SU-DHL-6 (cell line): ENCODE results near the gene ARSA.

Source experiments
- H2AFZ ChIP-seq: fragments of 200-600 bp; sonication (generic); 2 replicates; pipeline ENCODE4 v1.6.1; 2014; ENCODE audit warnings: low read depth, mild to moderate bottlenecking, moderate library complexity, mixed read lengths, antibody characterized with exemption, low read length; ENCODE audit not compliant: severe bottlenecking
- H3F3A ChIP-seq: fragments of 200-600 bp; shearing (Covaris generic); 2 replicates; pipeline ENCODE4 v1.6.0; 2016; ENCODE audit warnings: antibody characterized with exemption, mild to moderate bottlenecking; ENCODE audit not compliant: insufficient read depth
- H3K27ac ChIP-seq: fragments of 200-600 bp; sonication (generic); 2 replicates; pipeline ENCODE4 v1.5.1; 2016; ENCODE audit warnings: low read depth, mild to moderate bottlenecking, low read length, moderate library complexity, mixed read lengths
- H3K27me3 ChIP-seq: fragments of 200-600 bp; sonication (generic), shearing (Covaris generic); 2 replicates; pipeline ENCODE4 v1.6.0; 2014; ENCODE audit warnings: mild to moderate bottlenecking, low read length
- H3K36me3 ChIP-seq: fragments of 200-600 bp; sonication (generic); 2 replicates; pipeline ENCODE4 v1.6.1; 2014; ENCODE audit warnings: mild to moderate bottlenecking, low read length, mixed read lengths
- H3K4me2 ChIP-seq: fragments of 300-600, 200-600 bp; shearing (Covaris generic), sonication (generic); 2 replicates; pipeline ENCODE4 v1.6.0; 2014; ENCODE audit warnings: low read length, low read depth, mild to moderate bottlenecking; ENCODE audit not compliant: poor library complexity, severe bottlenecking
- H3K4me3 ChIP-seq: fragments of 200-600 bp; sonication (generic); 2 replicates; pipeline ENCODE4 v1.5.1; 2014; ENCODE audit warnings: antibody characterized with exemption, low read length, mild to moderate bottlenecking, mixed read lengths; ENCODE audit not compliant: insufficient read depth, poor library complexity, severe bottlenecking
- H3K79me2 ChIP-seq: fragments of 200-600 bp; sonication (generic); 2 replicates; pipeline ENCODE4 v1.6.1; 2014; ENCODE audit warnings: mild to moderate bottlenecking, low read length, moderate library complexity; ENCODE audit not compliant: insufficient read depth
- H3K9ac ChIP-seq: fragments of 200-600 bp; sonication (generic); 2 replicates; pipeline ENCODE4 v1.7.0; 2014; ENCODE audit warnings: mild to moderate bottlenecking, low read length
- H3K9me2 ChIP-seq: fragments of 200-600 bp; sonication (generic); replicated peaks from 2 replicates; pipeline ENCODE4 v1.6.1; 2014; ENCODE audit warnings: low read length; ENCODE audit not compliant: insufficient read depth
- H3K9me3 ChIP-seq: fragments of 200-600 bp; sonication (generic); 2 replicates; pipeline ENCODE4 v1.6.1; 2014; ENCODE audit warnings: low read length, mixed read lengths; ENCODE audit not compliant: insufficient read depth
- H4K20me1 ChIP-seq: fragments of 200-600 bp; sonication (generic); 2 replicates; pipeline ENCODE4 v1.6.1; 2014; ENCODE audit warnings: low read depth, mild to moderate bottlenecking, antibody characterized with exemption, low read length, moderate library complexity, mixed read lengths
- CTCF ChIP-seq: fragments of 200-600 bp; sonication (generic); IDR thresholded peaks from one replicate; pipeline ENCODE4 v1.5.1; 2017; ENCODE audit warnings: antibody characterized with exemption, mild to moderate bottlenecking, low read length, moderate library complexity; ENCODE audit not compliant: insufficient read depth, poor library complexity, severe bottlenecking
- EZH2phosphoT487 ChIP-seq: fragments of 200-600 bp; sonication (generic), shearing (Covaris generic); conservative IDR thresholded peaks from 2 replicates; pipeline ENCODE4 v1.6.1; 2018; ENCODE audit warnings: mild to moderate bottlenecking, antibody characterized with exemption, low read length, moderate library complexity, mixed read lengths

ARSA gene

DNA sequence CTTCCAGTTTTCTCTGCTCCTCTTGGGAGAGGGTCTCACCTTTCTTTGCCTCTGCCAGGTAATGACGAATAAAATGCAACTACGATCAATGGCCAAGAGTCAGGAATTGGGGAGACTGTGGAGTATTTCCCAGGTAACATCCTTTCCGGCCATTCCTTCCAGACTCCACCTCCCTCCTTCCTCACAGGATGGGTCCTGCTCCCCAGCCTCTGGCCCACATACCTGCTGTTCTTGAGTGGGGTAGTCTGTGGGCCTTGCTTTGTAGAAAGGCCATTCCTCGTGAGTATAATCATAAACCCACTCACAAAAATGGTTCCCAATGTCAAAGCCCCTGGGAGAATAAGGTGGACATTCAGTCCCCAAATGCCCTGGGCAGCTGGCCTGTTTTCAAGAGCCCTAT lies 48.2 kb downstream of the ARSA start:
- Histone ChIP-seq H3K4me3 (no peak overlapping the region), H3K36me3 (no peaks in the 10 kb centered on the region)

GRCh38 chr22:50578776-50579310 lies 49.1 kb downstream of the ARSA start:
- Histone ChIP-seq H3K79me2 (peaks cover 8% of the 10 kb centered on the region), H3K9me2 (no peaks in the 10 kb centered on the region), H4K20me1 (no peaks in the 10 kb centered on the region; the same call in 1 of the 2 replicates), H3F3A (no peaks in the 10 kb centered on the region), H3K27me3 (no peaks in the 10 kb centered on the region), H3K9me3 (no peaks in the 10 kb centered on the region), H3K36me3 (no peaks in the 10 kb centered on the region), H2AFZ (no peak overlapping the region), H3K9ac (no peak overlapping the region), H3K4me2 (no peak overlapping the region), H3K27ac (no peak overlapping the region), H3K4me3 (no peak overlapping the region)
- TF ChIP-seq CTCF (no peak), EZH2phosphoT487 (no peak)

More for the DNA sequence above, 48.2 kb downstream of the ARSA start:
- Histone ChIP-seq H4K20me1 (no peaks in the 10 kb centered on the region; the same call in 1 of the 2 replicates), H3K27me3 (no peaks in the 10 kb centered on the region), H2AFZ (no peak overlapping the region), H3K9me3 (no peaks in the 10 kb centered on the region), H3K9me2 (no peaks in the 10 kb centered on the region), H3F3A (no peaks in the 10 kb centered on the region), H3K9ac (no peak overlapping the region), H3K4me2 (no peak overlapping the region), H3K79me2 (peaks cover 8% of the 10 kb centered on the region), H3K27ac (no peak overlapping the region)
- TF ChIP-seq EZH2phosphoT487 = no peak
- TF ChIP-seq CTCF = no peak

DNA sequence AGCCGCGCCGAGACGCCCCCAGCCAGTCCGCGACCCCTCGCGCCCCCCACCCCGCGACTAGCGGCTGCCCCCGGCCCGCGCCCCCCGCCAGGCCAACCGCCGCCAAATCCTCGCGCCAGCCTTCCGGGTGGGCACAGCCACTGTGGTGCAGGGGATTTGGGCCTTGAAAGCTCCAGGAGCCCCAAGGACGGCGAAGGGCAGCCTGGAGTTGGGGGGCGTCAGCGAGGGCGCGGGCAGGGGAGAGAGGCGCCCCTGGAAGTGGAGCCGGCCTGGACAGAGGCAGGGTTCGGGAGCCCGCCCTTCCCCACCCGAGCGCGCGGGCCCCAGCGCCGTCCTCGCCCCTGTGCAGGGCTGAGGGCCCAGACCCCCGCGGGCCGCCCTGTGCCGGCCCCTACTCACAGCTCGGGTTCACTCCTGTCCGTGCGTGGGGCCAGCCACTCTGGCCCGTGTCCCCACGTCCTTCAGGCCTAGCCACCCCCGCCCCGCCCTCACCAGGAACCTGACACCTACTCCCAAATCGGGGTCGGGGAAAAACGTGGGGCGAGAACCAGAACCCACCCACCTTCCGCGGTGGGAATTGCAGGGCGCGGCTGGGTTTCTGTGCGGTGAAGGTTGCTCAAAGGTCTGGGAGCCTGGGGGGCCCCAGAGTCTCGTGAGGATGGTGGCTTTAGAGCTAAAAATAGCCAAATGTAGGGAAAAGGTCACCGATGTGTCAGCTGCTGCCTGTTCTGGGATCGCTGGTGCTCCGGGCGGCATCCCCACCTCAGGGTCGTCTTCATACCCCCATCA lies 49.8 kb downstream of the ARSA start, which contains the start of gene CPT1B:
TSS of gene CPT1B (minus strand) at position 441 of the 789 bp plus-strand sequence. CDS start 512 bp downstream, outside the sequence.
- Histone ChIP-seq H3K4me2 (no peak within 1 kb of the TSS), H3K9ac (no peak within 1 kb of the TSS), H2AFZ (no peak within 1 kb of the TSS), H3K27me3 (no peaks in the 10 kb centered on the region), H3F3A (no peaks in the 10 kb centered on the region), H3K27ac (no peak within 1 kb of the TSS), H3K4me3 (no peak within 1 kb of the TSS), H3K79me2 (peaks cover 8% of the 10 kb centered on the region), H4K20me1 (no peaks in the 10 kb centered on the region; the same call in 1 of the 2 replicates), H3K9me2 (no peaks in the 10 kb centered on the region), H3K9me3 (no peaks in the 10 kb centered on the region), H3K36me3 (no peaks in the 10 kb centered on the region)
- TF ChIP-seq CTCF (no peak), EZH2phosphoT487 (no peak)
